ENCODE measurements around the gene NUP214. TPM values are rescaled to one million over a fixed set of nuclear protein-coding genes. Genes with fewer than 3 reads are reported as not detected.
"Not testable (repeated sequence)": the region's sequence is repeated elsewhere in the genome, so short reads cannot be mapped to it uniquely, and the experiment has no call there.

The NUP214 gene
- total RNA-seq, 1 donor from 2014 or later: 62.2 TPM

DNA sequence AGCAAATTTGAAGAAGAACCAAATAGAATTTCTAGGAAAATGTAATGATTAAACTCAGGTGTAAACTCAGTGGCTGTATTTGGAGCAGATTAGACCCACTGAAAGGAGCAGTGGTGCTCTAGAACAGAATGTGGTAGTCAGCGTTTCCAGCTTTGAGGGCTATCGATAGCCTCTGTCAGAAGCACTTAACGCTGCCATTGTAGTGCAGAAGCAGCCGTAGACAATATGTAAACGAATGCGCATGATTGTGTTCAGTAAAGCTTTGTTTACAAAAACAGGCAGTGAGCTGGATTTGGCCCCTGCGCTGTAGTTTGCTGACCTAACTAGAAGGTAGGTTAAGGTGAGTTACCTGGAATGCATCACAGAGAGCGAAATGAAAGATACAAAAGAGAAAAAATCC, 78.9 kb downstream of the NUP214 start:
- no peak for DNase-seq (ENCODE audit: low spot score, unreplicated experiment)
- Mint-ChIP-seq H3K4me3 (ENCODE audit: low read depth) (no peak overlapping the region), H3K9me3 (ENCODE audit: low read depth) (no peaks in the 10 kb centered on the region), H3K36me3 (ENCODE audit: insufficient read depth) (peaks cover 26% of the 10 kb centered on the region), H3K27ac (no peak overlapping the region), H3K27me3 (no peaks in the 10 kb centered on the region), H3K4me1 (ENCODE audit: low read depth) (no peaks in the 10 kb centered on the region)
- TF ChIP-seq CTCF (IDR thresholded peaks at IDR 0.05; ENCODE audit: unreplicated experiment): no peak

DNA sequence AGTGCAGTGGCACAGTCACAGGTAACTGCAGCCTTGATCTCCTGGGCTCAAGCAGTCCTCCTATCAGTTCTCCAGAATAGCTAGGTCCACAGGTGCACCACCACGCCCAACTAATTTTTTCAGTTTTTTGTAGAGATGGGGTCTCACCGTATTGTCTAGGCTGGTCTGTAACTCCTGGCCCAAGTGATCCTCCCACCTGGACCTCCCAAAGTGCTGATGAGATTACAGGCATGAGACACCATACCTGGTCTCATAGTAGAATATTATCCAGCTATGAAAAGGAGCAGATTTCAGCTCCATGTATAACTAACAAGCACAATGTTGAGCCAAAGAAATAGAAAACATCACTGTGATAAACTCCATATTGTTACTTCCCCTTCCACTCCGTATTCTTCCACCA, 81.1 kb downstream of the NUP214 start:
- Mint-ChIP-seq H3K27ac (no peak overlapping the region), H3K36me3 (ENCODE audit: insufficient read depth) (peaks cover 39% of the 10 kb centered on the region), H3K4me1 (ENCODE audit: low read depth) (no peaks in the 10 kb centered on the region), H3K9me3 (ENCODE audit: low read depth) (peaks cover 14% of the 10 kb centered on the region), H3K4me3 (ENCODE audit: low read depth) (no peak overlapping the region), H3K27me3 (no peaks in the 10 kb centered on the region)
- no peak for TF ChIP-seq CTCF (IDR thresholded peaks at IDR 0.05; ENCODE audit: unreplicated experiment)
- DNase-seq (ENCODE audit: low spot score, unreplicated experiment): no peak

- Mint-ChIP-seq H3K36me3 (ENCODE audit: insufficient read depth) (peaks cover 48% of the 10 kb centered on the region), H3K9me3 (ENCODE audit: low read depth) (peaks cover 22% of the 10 kb centered on the region)
- H3K4me3 Mint-ChIP-seq (ENCODE audit: low read depth); H3K27me3 Mint-ChIP-seq; DNase-seq (ENCODE audit: low spot score, unreplicated experiment); H3K4me1 Mint-ChIP-seq (ENCODE audit: low read depth); H3K27ac Mint-ChIP-seq: not testable (repeated sequence)
Measured at GRCh38 chr9:131211920-131212319, 86.5 kb downstream of the NUP214 start.

- peaks cover 42% of the 10 kb centered on the region for H3K36me3 Mint-ChIP-seq (ENCODE audit: insufficient read depth)
- no peak overlapping the region for H3K27ac Mint-ChIP-seq
- peaks cover 22% of the 10 kb centered on the region for H3K9me3 Mint-ChIP-seq (ENCODE audit: low read depth)
- no peaks in the 10 kb centered on the region for H3K4me1 Mint-ChIP-seq (ENCODE audit: low read depth)
- H3K4me3 Mint-ChIP-seq (ENCODE audit: low read depth): no peak overlapping the region
- TF ChIP-seq CTCF (IDR thresholded peaks at IDR 0.05; ENCODE audit: unreplicated experiment): no peak
- DNase-seq (ENCODE audit: low spot score, unreplicated experiment): no peak
- H3K27me3 Mint-ChIP-seq: no peaks in the 10 kb centered on the region
Measured at GRCh38 chr9:131214286-131214856, 89.0 kb downstream of the NUP214 start.

GRCh38 chr9:131214876-131215275, 89.5 kb downstream of the NUP214 start:
- no peak for TF ChIP-seq CTCF (IDR thresholded peaks at IDR 0.05; ENCODE audit: unreplicated experiment)
- H3K36me3 Mint-ChIP-seq (ENCODE audit: insufficient read depth): peaks cover 38% of the 10 kb centered on the region
- no peak overlapping the region for H3K4me3 Mint-ChIP-seq (ENCODE audit: low read depth)
- peaks cover 20% of the 10 kb centered on the region for H3K9me3 Mint-ChIP-seq (ENCODE audit: low read depth)
- H3K27me3 Mint-ChIP-seq: no peaks in the 10 kb centered on the region
- no peaks in the 10 kb centered on the region for H3K4me1 Mint-ChIP-seq (ENCODE audit: low read depth)
- H3K27ac Mint-ChIP-seq: no peak overlapping the region
- no peak for DNase-seq (ENCODE audit: low spot score, unreplicated experiment)

DNA sequence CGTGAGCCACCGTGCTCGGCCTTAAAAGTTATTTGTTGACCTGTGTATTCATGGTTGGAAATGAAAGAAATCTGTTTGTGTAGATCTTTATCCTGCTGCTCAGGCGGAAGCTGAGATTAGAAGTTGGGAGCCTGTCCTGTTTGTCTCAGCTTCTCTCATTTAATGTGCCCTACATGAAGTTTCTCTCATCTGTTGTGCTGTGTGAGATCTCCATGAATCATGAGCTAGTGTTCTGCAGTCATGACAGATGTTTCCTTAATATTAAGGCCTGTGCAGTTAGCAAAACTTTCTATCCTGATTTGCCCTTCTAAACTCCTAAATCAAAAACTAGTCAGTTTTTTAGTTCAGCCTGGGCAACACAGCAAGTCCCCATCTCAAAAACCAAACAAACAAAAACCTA, 91.4 kb downstream of the NUP214 start:
- no peak overlapping the region for H3K4me3 Mint-ChIP-seq (ENCODE audit: low read depth)
- H3K27ac Mint-ChIP-seq: no peak overlapping the region
- no peaks in the 10 kb centered on the region for H3K27me3 Mint-ChIP-seq
- peaks cover 5% of the 10 kb centered on the region for H3K9me3 Mint-ChIP-seq (ENCODE audit: low read depth)
- no peak for TF ChIP-seq CTCF (IDR thresholded peaks at IDR 0.05; ENCODE audit: unreplicated experiment)
- no peaks in the 10 kb centered on the region for H3K4me1 Mint-ChIP-seq (ENCODE audit: low read depth)
- no peak for DNase-seq (ENCODE audit: low spot score, unreplicated experiment)
- H3K36me3 Mint-ChIP-seq (ENCODE audit: insufficient read depth): peaks cover 21% of the 10 kb centered on the region

Data from progenitor cell of endocrine pancreas (in vitro differentiated cells).